Osteocyte (in vitro differentiated cells): ENCODE data around the gene KIF1A. TPM values are rescaled to one million over a fixed set of nuclear protein-coding genes. Genes with fewer than 3 reads are reported as not detected.

ENCODE experiments used
- DNase-seq: peaks from one replicate; pipeline ENCODE4 v3.0.0; 2021; ENCODE audit warnings: mixed read lengths; ENCODE audit not compliant: unreplicated experiment; ENCODE audit errors: extremely low spot score
- H3K27ac Mint-ChIP-seq: one replicate; pipeline ENCODE4 v1.8.0; 2021; ENCODE audit warnings: mild to moderate bottlenecking, mixed read lengths; ENCODE audit not compliant: unreplicated experiment
- H3K27me3 Mint-ChIP-seq: one replicate; pipeline ENCODE4 v1.8.0; 2021; ENCODE audit warnings: mixed read lengths; ENCODE audit not compliant: unreplicated experiment
- H3K36me3 Mint-ChIP-seq: one replicate; pipeline ENCODE4 v1.8.0; 2021; ENCODE audit warnings: mixed read lengths; ENCODE audit not compliant: unreplicated experiment
- H3K4me1 Mint-ChIP-seq: one replicate; pipeline ENCODE4 v1.8.0; 2021; ENCODE audit warnings: mixed read lengths; ENCODE audit not compliant: unreplicated experiment
- H3K4me3 Mint-ChIP-seq: one replicate; pipeline ENCODE4 v1.8.0; 2021; ENCODE audit warnings: mild to moderate bottlenecking, moderate library complexity, mixed read lengths; ENCODE audit not compliant: unreplicated experiment
- H3K9me3 Mint-ChIP-seq: one replicate; pipeline ENCODE4 v1.8.0; 2021; ENCODE audit warnings: mixed read lengths; ENCODE audit not compliant: unreplicated experiment
- CTCF ChIP-seq: fragments of 200-600 bp; sonication (generic); IDR thresholded peaks from 2 replicates; pipeline ENCODE4 v1.5.0; 2021; ENCODE audit warnings: antibody characterized with exemption, mild to moderate bottlenecking, moderate library complexity
- total RNA-seq: library from RNA; stranded (reverse); gene quantifications from 2 replicates; pipeline ENCODE4 v1.2.1, GENCODE V29; 2021

Gene KIF1A
- total RNA-seq, 1 donor from 2014 or later = 5.6 TPM

- TF ChIP-seq CTCF = no peak
- H3K9me3 Mint-ChIP-seq = no peaks in the 10 kb centered on the region
- H3K27me3 Mint-ChIP-seq = no peaks in the 10 kb centered on the region
- no peak for DNase-seq
- H3K36me3 Mint-ChIP-seq = no peaks in the 10 kb centered on the region
- H3K4me1 Mint-ChIP-seq = no peaks in the 10 kb centered on the region
- no peak overlapping the region for H3K4me3 Mint-ChIP-seq
- H3K27ac Mint-ChIP-seq = no peak overlapping the region
Observed at GRCh38 chr2:240784629-240785423, 35.2 kb downstream of the KIF1A start.

- TF ChIP-seq CTCF = no peak
- no peak overlapping the region for H3K4me3 Mint-ChIP-seq
- no peaks in the 10 kb centered on the region for H3K27me3 Mint-ChIP-seq
- H3K9me3 Mint-ChIP-seq = no peaks in the 10 kb centered on the region
- H3K27ac Mint-ChIP-seq = no peak overlapping the region
- no peak for DNase-seq
- no peaks in the 10 kb centered on the region for H3K36me3 Mint-ChIP-seq
- H3K4me1 Mint-ChIP-seq = no peaks in the 10 kb centered on the region
Observed at GRCh38 chr2:240783819-240784621, 36.0 kb downstream of the KIF1A start.

GRCh38 chr2:240782886-240783818 is 36.9 kb downstream of the KIF1A start:
- Mint-ChIP-seq H3K27ac (no peak overlapping the region), H3K9me3 (no peaks in the 10 kb centered on the region), H3K27me3 (no peaks in the 10 kb centered on the region), H3K4me3 (no peak overlapping the region), H3K36me3 (no peaks in the 10 kb centered on the region), H3K4me1 (no peaks in the 10 kb centered on the region)
- no peak for DNase-seq
- TF ChIP-seq CTCF = no peak

- Mint-ChIP-seq H3K4me3 (no peak overlapping the region), H3K27ac (no peak overlapping the region), H3K4me1 (no peaks in the 10 kb centered on the region), H3K27me3 (no peaks in the 10 kb centered on the region), H3K9me3 (no peaks in the 10 kb centered on the region), H3K36me3 (no peaks in the 10 kb centered on the region)
- no peak for TF ChIP-seq CTCF
- DNase-seq = no peak
Observed at GRCh38 chr2:240782221-240782885, 37.7 kb downstream of the KIF1A start.
